Activated CD8-positive, alpha-beta T cell treated with anti-CD3 and anti-CD28 coated beads for 36 hours (primary cell): Measurements from ENCODE around the gene USP9X. TPM values are rescaled to one million over a fixed set of nuclear protein-coding genes. Genes with fewer than 3 reads are reported as not detected.

Experiments
- ATAC-seq: fragments of 200-7000 bp; cut with Tn5 transposase; one replicate; pipeline ENCODE4 v1.10.0; 2021; ENCODE audit warnings: mild to moderate bottlenecking, moderate library complexity
- CTCF ChIA-PET: fragments of 350-600 bp; sonication (Branson Sonifier 250); formaldehyde crosslinking; loops from one replicate; lab custom pipeline; 2021; ENCODE audit warnings: antibody characterized with exemption; lab: Charles Lee
- POLR2A ChIA-PET: fragments of 350-600 bp; sonication (Branson Sonifier 250); formaldehyde crosslinking; loops from one replicate; lab custom pipeline; 2021; ENCODE audit warnings: antibody characterized with exemption; lab: Charles Lee
- DNase-seq: peaks from one replicate; pipeline ENCODE4 v3.0.0-alpha.2; 2020
- H3K27ac Mint-ChIP-seq: one replicate; pipeline ENCODE4 v1.8.0; 2021; ENCODE audit warnings: mild to moderate bottlenecking, mixed read lengths
- H3K27me3 Mint-ChIP-seq: one replicate; pipeline ENCODE4 v1.8.0; 2021; ENCODE audit warnings: mixed read lengths
- H3K36me3 Mint-ChIP-seq: one replicate; pipeline ENCODE4 v1.8.0; 2021; ENCODE audit warnings: low read depth, mixed read lengths
- H3K4me1 Mint-ChIP-seq: one replicate; pipeline ENCODE4 v1.8.0; 2021; ENCODE audit warnings: low read depth, mixed read lengths
- H3K4me3 Mint-ChIP-seq: one replicate; pipeline ENCODE4 v1.8.0; 2021; ENCODE audit warnings: mild to moderate bottlenecking, moderate library complexity, mixed read lengths
- H3K9me3 Mint-ChIP-seq: one replicate; pipeline ENCODE4 v1.8.0; 2021; ENCODE audit warnings: mixed read lengths
- CTCF ChIP-seq: fragments of 200-600 bp; IDR thresholded peaks from one replicate; pipeline ENCODE4 v1.8.0; 2022; ENCODE audit warnings: antibody characterized with exemption, mild to moderate bottlenecking
- intact Hi-C: fragments of 100-400 bp; cut with micrococcal nuclease; formaldehyde crosslinking; loops from one replicate; pipeline ENCODE4 v1.10.0; 2022
- total RNA-seq, 2 experiments: library from RNA; stranded (reverse); gene quantifications; one replicate each; pipeline ENCODE4 v1.2.3, GENCODE V29; 2021

USP9X gene
- total RNA-seq, 2 experiments from 2014 or later, result 58.7 to 60.5 TPM

GRCh38 chrX:41090568-41091238 lies 5.5 kb downstream of the USP9X start:
- ATAC-seq, result peak; percentile 19
- Mint-ChIP-seq H3K27me3 (no peaks in the 10 kb centered on the region), H3K27ac (peak overlapping the region; percentile 73), H3K36me3 (peaks cover 23% of the 10 kb centered on the region), H3K4me3 (peak overlapping the region; percentile 27), H3K4me1 (peaks cover 58% of the 10 kb centered on the region), H3K9me3 (no peaks in the 10 kb centered on the region)
- ChIA-PET POLR2A (interaction anchor here (1.5 kb wide), 1 partner anchor 9 kb away, joined by 5 read pairs; no protein-coding TSS in a partner anchor), CTCF (interaction anchor here (1.2 kb wide), 1 partner anchor 24 kb away, joined by 7 read pairs; no protein-coding TSS in a partner anchor)
- intact Hi-C loops, result no loop called here
- no peak for TF ChIP-seq CTCF
- no peak for DNase-seq

GRCh38 chrX:41092776-41093175 lies 7.5 kb downstream of the USP9X start:
- Mint-ChIP-seq H3K27ac (no peak overlapping the region), H3K27me3 (no peaks in the 10 kb centered on the region), H3K36me3 (peaks cover 18% of the 10 kb centered on the region), H3K9me3 (no peaks in the 10 kb centered on the region), H3K4me3 (no peak overlapping the region), H3K4me1 (peaks cover 76% of the 10 kb centered on the region)
- CTCF ChIA-PET, result no interaction called here
- DNase-seq (no peak), ATAC-seq (no peak)
- no peak for TF ChIP-seq CTCF
- POLR2A ChIA-PET, result interaction anchor here (1.0 kb wide), 1 partner anchor 23 kb away, joined by 4 read pairs; no protein-coding TSS in a partner anchor
- intact Hi-C loops, result no loop called here

- ChIA-PET POLR2A (interaction anchor here (0.6 kb wide), 1 partner anchor 439 kb away, joined by 3 read pairs; no protein-coding TSS in a partner anchor), CTCF (no interaction called here)
- intact Hi-C loops, result no loop called here
- Mint-ChIP-seq H3K9me3 (no peaks in the 10 kb centered on the region), H3K27me3 (no peaks in the 10 kb centered on the region), H3K4me1 (peaks cover 66% of the 10 kb centered on the region), H3K36me3 (peaks cover 6% of the 10 kb centered on the region), H3K27ac (peak overlapping the region; percentile 1), H3K4me3 (no peak overlapping the region)
- no peak for TF ChIP-seq CTCF
- no peak for DNase-seq
- ATAC-seq, result no peak
Observed at GRCh38 chrX:41095174-41095573, 9.9 kb downstream of the USP9X start.

GRCh38 chrX:41095908-41096307 lies 10.7 kb downstream of the USP9X start:
- TF ChIP-seq CTCF, result no peak
- POLR2A ChIA-PET, result interaction anchor here (1.0 to 1.1 kb wide), 2 partner anchors 9 to 20 kb away, joined by 3 to 4 read pairs; no protein-coding TSS in a partner anchor
- CTCF ChIA-PET, result interaction anchor here (2.9 kb wide), 1 partner anchor 19 kb away, joined by 13 read pairs; no protein-coding TSS in a partner anchor
- no peaks in the 10 kb centered on the region for H3K9me3 Mint-ChIP-seq
- ATAC-seq, result no peak
- H3K27me3 Mint-ChIP-seq, result no peaks in the 10 kb centered on the region
- H3K36me3 Mint-ChIP-seq, result peaks cover 6% of the 10 kb centered on the region
- DNase-seq, result no peak
- H3K4me3 Mint-ChIP-seq, result no peak overlapping the region
- peak overlapping the region; percentile 1 for H3K27ac Mint-ChIP-seq
- H3K4me1 Mint-ChIP-seq, result peaks cover 67% of the 10 kb centered on the region
- intact Hi-C loops, result no loop called here
